HG03442 (cell line): ENCODE data around the gene ITPRIPL2.

Experiments
- ATAC-seq: cut with Tn5 transposase; IDR thresholded peaks from one replicate; pipeline ENCODE4 v1.9.1; 2021; ENCODE audit warnings: mild to moderate bottlenecking, moderate library complexity; ENCODE audit not compliant: unreplicated experiment

The ITPRIPL2 gene

GRCh38 chr16:19093631-19094541 lies 19.9 kb upstream of the ITPRIPL2 start:
- ATAC-seq: no peak

- no peak for ATAC-seq
Measured at GRCh38 chr16:19094542-19095365, 19.0 kb upstream of the ITPRIPL2 start.

- ATAC-seq: no peak
Measured at GRCh38 chr16:19095654-19096053, 18.1 kb upstream of the ITPRIPL2 start.

GRCh38 chr16:19098173-19098572 lies 15.6 kb upstream of the ITPRIPL2 start:
- no peak for ATAC-seq

GRCh38 chr16:19102187-19102872 lies 11.4 kb upstream of the ITPRIPL2 start:
- no peak for ATAC-seq

- ATAC-seq: no peak
Measured at GRCh38 chr16:19104607-19105006, 9.2 kb upstream of the ITPRIPL2 start.

GRCh38 chr16:19105131-19105530 lies 8.6 kb upstream of the ITPRIPL2 start:
- ATAC-seq: no peak

GRCh38 chr16:19105891-19106624 lies 7.7 kb upstream of the ITPRIPL2 start:
- ATAC-seq: no peak

GRCh38 chr16:19106625-19107020 lies 7.1 kb upstream of the ITPRIPL2 start:
- no peak for ATAC-seq

- ATAC-seq: no peak
Measured at GRCh38 chr16:19108409-19109287, 5.1 kb upstream of the ITPRIPL2 start.

GRCh38 chr16:19109288-19109664 lies 4.5 kb upstream of the ITPRIPL2 start:
- no peak for ATAC-seq

- no peak for ATAC-seq
Measured at GRCh38 chr16:19110537-19111360, 3.0 kb upstream of the ITPRIPL2 start.

- no peak for ATAC-seq
Measured at GRCh38 chr16:19112099-19112407, 1.7 kb upstream of the ITPRIPL2 start.

GRCh38 chr16:19114359-19115147 lies 789 bp downstream of the ITPRIPL2 start:
- no peak for ATAC-seq

GRCh38 chr16:19115148-19116021 lies 1.6 kb downstream of the ITPRIPL2 start:
- no peak for ATAC-seq

- ATAC-seq: no peak
Measured at GRCh38 chr16:19116711-19117449, 3.1 kb downstream of the ITPRIPL2 start.
